Calu3 (cell line): ENCODE results near the gene IAPP. TPM values are rescaled to one million over a fixed set of nuclear protein-coding genes. Genes with fewer than 3 reads are reported as not detected.

ENCODE experiments used
- BruUV-seq: library from RNA; stranded (reverse); fragments of 400-500 nt; replicated peaks from 2 replicates; lab custom pipeline; 2021; lab: Mats Ljungman, UMichigan
- CTCF ChIA-PET: fragments of 300-600 bp; sonication (Branson Sonifier 250); formaldehyde crosslinking; loops from one replicate; lab custom pipeline; 2022; ENCODE audit warnings: antibody characterized with exemption; lab: Charles Lee
- DNase-seq: peaks from one replicate; pipeline ENCODE4 v3.0.0; 2022
- H3K27ac Mint-ChIP-seq: one replicate; pipeline ENCODE4 v1.8.0; 2022; ENCODE audit warnings: mixed read lengths; ENCODE audit not compliant: unreplicated experiment
- H3K27me3 Mint-ChIP-seq: one replicate; pipeline ENCODE4 v1.8.0; 2022; ENCODE audit warnings: mixed read lengths; ENCODE audit not compliant: unreplicated experiment
- H3K36me3 Mint-ChIP-seq: one replicate; pipeline ENCODE4 v1.8.0; 2022; ENCODE audit warnings: mild to moderate bottlenecking, moderate library complexity, mixed read lengths; ENCODE audit not compliant: insufficient read depth, unreplicated experiment
- H3K4me1 Mint-ChIP-seq: one replicate; pipeline ENCODE4 v1.8.0; 2022; ENCODE audit warnings: mild to moderate bottlenecking, low read depth, mixed read lengths; ENCODE audit not compliant: unreplicated experiment
- H3K4me3 Mint-ChIP-seq: one replicate; pipeline ENCODE4 v1.8.0; 2022; ENCODE audit warnings: mild to moderate bottlenecking, low read depth, moderate library complexity, mixed read lengths; ENCODE audit not compliant: unreplicated experiment
- H3K9me3 Mint-ChIP-seq: one replicate; pipeline ENCODE4 v1.8.0; 2022; ENCODE audit warnings: low read depth, mixed read lengths; ENCODE audit not compliant: unreplicated experiment
- intact Hi-C: fragments of 100-400 bp; cut with micrococcal nuclease; formaldehyde crosslinking; loops from one replicate; pipeline ENCODE4 v1.10.0; 2022; ENCODE audit not compliant: unreplicated experiment
- total RNA-seq: library from RNA; stranded (reverse); gene quantifications from 2 replicates; pipeline ENCODE4 v1.2.3, GENCODE V29; 2022
- TF ChIP-seq, protein P1 (sequence below): fragments of 200-600 bp; IDR thresholded peaks from one replicate; pipeline ENCODE4 v1.8.0; 2022; ENCODE audit warnings: antibody characterized with exemption; ENCODE audit not compliant: unreplicated experiment

IAPP gene
- total RNA-seq, 1 experiment from 2014 or later = not detected

DNA sequence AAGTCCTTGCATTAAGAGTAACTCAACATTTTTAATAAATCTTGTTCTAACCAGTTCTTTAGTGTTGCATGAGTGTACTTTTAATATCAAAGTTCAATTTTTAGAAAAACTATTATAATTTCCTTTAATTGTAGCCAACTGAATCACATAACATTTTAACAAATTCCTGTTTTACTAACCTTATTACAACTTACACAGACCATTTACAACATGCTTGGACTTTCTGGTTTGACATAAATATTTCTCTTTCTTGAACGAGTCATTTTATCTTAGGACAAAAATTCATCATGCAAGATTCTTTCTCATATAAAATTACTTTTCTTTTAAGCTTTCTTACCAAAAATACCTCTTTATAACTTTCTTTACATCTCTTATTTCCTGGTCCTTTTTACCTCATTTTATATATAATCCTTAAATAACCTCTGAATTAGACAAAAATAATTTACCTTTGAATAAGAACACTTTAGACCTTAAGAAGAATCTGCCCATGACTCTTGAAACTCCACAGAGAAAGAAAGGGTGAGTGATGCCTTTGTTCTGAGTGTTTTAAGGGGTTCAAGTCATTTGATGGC lies 41.9 kb upstream of the IAPP start:
- no peaks in the 10 kb centered on the region for H3K27me3 Mint-ChIP-seq
- DNase-seq = no peak

DNA sequence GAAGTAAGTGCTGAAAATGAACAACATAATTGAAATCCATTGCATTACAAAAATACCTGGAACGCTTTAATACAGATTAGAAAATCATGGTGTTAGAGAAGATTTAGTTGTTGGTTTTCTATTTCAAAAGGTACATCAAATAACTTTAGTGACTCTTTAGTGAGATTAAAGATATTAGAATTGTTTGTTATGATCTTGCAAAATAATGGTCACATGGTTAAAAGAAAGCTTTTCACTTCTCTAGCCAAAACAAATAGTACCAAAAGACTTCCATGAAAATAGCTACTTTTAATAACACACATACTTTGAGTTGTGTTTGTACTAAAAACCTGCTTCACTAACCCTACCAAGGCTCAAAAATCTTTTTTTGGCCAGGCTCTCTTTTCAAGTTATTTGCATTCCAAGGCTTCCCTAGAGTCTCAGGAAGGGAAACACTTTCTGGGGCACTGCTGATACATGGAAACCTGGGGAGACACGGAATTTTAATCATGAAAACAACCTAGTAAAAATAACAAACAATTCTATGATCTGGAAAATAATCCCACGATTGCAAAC lies 37.9 kb upstream of the IAPP start, which contains the start of gene SLCO1A2:
Gene SLCO1A2, minus strand, starts transcription at position 147 of the 555 bp plus-strand sequence. CDS start 270 bp downstream, outside the sequence.
- CTCF ChIA-PET = no interaction called here
- no TSS peak for BruUV-seq

More for the DNA sequence above, 41.9 kb upstream of the IAPP start:
- CTCF ChIA-PET = no interaction called here
- TF ChIP-seq, protein P1, sequence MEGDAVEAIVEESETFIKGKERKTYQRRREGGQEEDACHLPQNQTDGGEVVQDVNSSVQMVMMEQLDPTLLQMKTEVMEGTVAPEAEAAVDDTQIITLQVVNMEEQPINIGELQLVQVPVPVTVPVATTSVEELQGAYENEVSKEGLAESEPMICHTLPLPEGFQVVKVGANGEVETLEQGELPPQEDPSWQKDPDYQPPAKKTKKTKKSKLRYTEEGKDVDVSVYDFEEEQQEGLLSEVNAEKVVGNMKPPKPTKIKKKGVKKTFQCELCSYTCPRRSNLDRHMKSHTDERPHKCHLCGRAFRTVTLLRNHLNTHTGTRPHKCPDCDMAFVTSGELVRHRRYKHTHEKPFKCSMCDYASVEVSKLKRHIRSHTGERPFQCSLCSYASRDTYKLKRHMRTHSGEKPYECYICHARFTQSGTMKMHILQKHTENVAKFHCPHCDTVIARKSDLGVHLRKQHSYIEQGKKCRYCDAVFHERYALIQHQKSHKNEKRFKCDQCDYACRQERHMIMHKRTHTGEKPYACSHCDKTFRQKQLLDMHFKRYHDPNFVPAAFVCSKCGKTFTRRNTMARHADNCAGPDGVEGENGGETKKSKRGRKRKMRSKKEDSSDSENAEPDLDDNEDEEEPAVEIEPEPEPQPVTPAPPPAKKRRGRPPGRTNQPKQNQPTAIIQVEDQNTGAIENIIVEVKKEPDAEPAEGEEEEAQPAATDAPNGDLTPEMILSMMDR = no peak
- H3K4me1 Mint-ChIP-seq = no peaks in the 10 kb centered on the region
- no peak overlapping the region for H3K4me3 Mint-ChIP-seq
- no peak overlapping the region for H3K27ac Mint-ChIP-seq
- H3K36me3 Mint-ChIP-seq = peaks cover 4% of the 10 kb centered on the region
- H3K9me3 Mint-ChIP-seq = peaks cover 10% of the 10 kb centered on the region
- intact Hi-C loops = no loop called here
- no TSS peak for BruUV-seq

DNA sequence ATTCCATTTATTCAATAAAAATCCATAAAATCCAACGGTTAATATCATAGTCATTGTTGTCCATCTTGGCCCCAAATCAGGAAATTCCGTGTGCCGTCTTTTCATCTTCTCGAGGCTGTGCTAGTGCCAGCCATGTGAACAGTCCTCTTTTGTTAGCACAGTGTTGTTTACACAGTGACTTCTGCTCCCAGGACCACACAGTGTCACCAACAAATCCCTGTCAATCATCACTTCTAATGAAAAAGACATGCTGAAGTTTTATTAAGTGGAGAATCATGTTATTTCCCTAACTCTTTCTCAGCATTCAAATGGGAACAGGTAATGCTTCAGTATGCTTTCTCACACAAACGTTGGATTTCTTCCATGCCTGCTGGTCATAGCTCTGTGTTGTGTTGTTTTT lies 36.0 kb upstream of the IAPP start:
- intact Hi-C loops = no loop called here
- Mint-ChIP-seq H3K4me1 (no peaks in the 10 kb centered on the region), H3K4me3 (no peak overlapping the region), H3K27me3 (no peaks in the 10 kb centered on the region), H3K27ac (no peak overlapping the region), H3K9me3 (no peaks in the 10 kb centered on the region), H3K36me3 (no peaks in the 10 kb centered on the region)
- peak; percentile 4 for DNase-seq
- no TSS peak for BruUV-seq
- TF ChIP-seq, protein P1 = no peak
- CTCF ChIA-PET = no interaction called here

More for the DNA sequence above, 37.9 kb upstream of the IAPP start, which contains the start of gene SLCO1A2:
- H3K27me3 Mint-ChIP-seq = no peaks in the 10 kb centered on the region
- no peak within 1 kb of the TSS for H3K27ac Mint-ChIP-seq
- H3K4me1 Mint-ChIP-seq = no peaks in the 10 kb centered on the region
- no peak for DNase-seq
- H3K9me3 Mint-ChIP-seq = peaks cover 3% of the 10 kb centered on the region
- H3K4me3 Mint-ChIP-seq = no peak within 1 kb of the TSS
- TF ChIP-seq, protein P1 = no peak
- intact Hi-C loops = no loop called here
- H3K36me3 Mint-ChIP-seq = no peaks in the 10 kb centered on the region

DNA sequence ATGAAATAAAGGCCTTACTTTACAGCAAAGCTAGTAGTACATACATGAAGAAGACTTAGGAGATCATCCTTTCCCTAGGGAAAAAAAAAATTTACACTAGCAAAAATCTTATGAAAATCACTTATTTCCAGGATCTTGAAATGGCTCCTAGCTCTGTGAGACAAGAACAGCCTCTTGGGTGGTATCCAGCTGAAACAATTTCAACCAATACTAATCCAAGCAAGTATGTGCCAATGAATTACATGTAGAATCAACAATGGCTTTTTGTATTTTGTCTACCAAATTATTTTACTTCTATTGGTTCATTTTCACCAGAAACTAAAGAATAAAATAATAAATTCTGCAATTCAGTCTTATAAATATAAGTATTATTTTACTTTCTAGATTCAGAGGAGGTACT lies 35.2 kb upstream of the IAPP start:
- no peaks in the 10 kb centered on the region for H3K36me3 Mint-ChIP-seq
- no peaks in the 10 kb centered on the region for H3K9me3 Mint-ChIP-seq
- CTCF ChIA-PET = no interaction called here
- H3K27me3 Mint-ChIP-seq = no peaks in the 10 kb centered on the region
- no peaks in the 10 kb centered on the region for H3K4me1 Mint-ChIP-seq
- no peak for DNase-seq
- BruUV-seq = no TSS peak
- intact Hi-C loops = no loop called here
- H3K27ac Mint-ChIP-seq = no peak overlapping the region
- TF ChIP-seq, protein P1 = no peak
- H3K4me3 Mint-ChIP-seq = no peak overlapping the region
